GM19372 (cell line): Measurements from ENCODE around the gene DMXL2.
"Not testable (repeated sequence)": the region's sequence is repeated elsewhere in the genome, so short reads cannot be mapped to it uniquely, and the experiment has no call there.

Experiments
- ATAC-seq: cut with Tn5 transposase; IDR thresholded peaks from one replicate; pipeline ENCODE4 v1.9.1; 2021; ENCODE audit warnings: mild to moderate bottlenecking, low read depth, moderate library complexity; ENCODE audit not compliant: unreplicated experiment

Gene DMXL2

DNA sequence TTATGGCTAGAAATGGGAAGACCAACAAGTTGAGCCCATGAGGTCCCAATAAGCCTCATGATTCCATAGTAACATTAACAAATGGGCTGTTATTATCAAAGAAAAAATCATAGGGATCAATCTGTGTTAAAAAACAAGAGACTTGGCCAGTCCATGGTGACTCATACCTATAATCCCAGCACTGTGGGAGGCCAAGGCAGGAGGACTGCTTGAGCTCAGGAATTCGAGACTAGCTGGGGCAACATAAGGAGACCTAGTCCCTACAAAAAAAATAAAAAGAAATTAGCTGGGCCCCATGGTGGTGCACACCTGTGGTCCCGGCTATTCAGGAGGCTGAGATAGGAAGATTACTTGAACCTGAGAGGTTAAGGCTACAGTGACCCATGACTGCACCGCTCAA is 124.8 kb downstream of the DMXL2 start:
- ATAC-seq, result no peak

DNA sequence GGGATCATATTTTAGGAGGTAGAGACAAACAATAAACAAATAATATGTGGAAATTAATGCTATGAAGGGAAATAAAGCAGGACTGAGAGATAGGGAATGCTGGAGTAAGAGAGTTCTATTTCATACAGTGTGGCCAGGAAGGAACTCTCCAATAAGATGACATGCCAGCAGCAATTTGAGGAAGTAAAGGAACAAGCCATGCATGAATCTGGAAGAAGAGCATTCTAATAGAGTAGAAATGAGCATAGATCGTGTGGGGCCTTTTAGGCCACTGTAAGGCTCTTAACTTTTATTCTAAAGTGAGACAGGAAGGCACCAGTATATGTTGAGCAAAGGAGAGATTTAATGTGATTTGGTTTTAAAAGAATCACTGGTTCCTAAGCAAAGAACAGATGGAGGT is 126.3 kb downstream of the DMXL2 start:
- ATAC-seq, result no peak

DNA sequence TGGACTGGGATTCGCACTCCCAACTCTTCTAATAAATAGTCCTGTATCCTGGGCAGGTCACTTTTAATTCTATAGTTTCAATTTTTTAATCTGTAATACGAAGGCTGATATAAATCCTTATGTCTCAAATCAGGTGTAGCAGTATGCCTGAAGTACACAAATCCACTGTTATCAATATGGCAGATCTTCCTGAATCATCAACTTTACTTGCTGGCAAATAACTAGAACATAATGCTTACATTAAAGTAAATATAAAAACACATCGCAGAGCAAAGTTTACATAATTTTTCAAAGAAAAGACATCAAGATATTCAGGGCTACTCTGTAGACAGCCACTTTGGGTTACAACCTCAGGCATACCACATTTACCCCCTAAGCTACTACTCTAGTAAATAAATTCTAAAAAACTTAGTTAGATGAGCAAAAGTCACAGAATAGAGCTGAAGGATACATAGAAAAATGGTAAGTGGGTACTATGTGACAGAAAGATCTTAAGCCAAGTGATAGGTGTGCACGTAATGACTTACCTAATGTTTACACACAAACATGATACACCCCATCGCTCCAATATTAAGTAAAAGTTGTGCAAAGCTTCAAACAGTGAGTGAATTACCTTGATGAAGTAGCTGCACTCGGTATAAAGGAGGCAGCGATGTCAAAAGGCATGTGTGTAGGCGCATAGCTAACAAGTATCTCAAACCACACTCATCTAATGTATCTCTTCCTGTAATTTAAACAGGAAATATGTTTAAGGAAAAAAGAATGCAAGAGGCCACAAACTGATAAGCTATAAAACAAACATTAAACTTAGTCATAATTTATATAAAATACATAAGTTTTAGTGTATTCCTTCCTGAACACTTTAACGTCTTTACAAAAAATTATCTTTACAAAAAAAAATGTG is 127.9 kb downstream of the DMXL2 start:
- no peak for ATAC-seq

DNA sequence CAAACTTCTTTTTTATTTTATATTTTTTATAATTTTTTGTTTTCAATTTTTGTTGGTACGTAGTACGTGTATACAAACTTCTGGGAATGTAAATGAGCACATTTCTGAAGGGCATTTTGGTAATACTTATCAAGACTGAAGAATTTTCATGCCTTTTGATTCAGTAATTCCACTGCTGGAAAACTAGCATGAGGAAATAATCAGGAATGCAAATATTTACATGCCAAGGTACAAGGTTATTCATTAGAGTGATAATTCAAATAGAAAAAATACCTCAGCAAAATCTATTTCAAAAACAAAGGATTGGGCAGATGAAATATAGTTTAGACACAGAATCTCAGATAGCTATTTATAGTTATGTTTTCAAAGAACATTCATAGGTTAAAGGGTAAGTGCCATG is 128.7 kb downstream of the DMXL2 start:
- no peak for ATAC-seq

DNA sequence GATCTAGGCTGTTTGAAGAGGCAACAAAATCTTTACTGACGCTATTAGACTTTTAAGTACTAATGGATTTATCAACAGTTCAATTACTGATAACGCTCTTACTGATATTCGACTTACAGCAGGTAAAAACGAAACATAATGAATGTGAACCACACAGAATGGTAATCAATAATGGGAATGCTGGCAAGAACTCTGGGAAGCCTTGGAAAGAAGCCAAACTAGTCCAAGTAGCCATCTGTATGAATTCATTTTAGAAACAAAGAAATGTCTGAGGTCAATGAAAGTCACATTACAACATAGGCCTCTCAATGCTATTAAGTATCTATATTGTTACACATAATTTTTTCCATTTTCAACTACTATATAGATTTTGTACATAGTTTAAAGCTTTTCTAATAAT is 130.0 kb downstream of the DMXL2 start:
- ATAC-seq, result no peak

DNA sequence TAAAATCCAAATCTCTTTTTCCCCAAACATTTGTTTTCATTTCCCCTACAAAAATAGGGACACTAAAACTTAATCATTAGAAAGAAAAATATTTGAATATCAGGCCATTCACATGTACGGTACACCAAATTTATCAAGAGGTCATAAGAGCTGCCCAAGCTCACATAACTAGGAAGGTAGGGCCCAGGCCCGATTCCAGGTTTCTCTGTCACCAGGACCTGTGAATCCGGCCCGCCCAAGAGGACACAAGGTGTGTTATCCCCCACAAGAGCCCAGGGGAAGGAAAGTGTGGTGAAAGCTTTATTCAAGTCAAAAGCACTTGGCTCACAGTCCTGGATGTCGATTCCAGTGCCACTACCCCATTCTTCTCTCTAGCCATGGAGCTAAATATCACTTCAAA is 130.6 kb downstream of the DMXL2 start:
- no peak for ATAC-seq

DNA sequence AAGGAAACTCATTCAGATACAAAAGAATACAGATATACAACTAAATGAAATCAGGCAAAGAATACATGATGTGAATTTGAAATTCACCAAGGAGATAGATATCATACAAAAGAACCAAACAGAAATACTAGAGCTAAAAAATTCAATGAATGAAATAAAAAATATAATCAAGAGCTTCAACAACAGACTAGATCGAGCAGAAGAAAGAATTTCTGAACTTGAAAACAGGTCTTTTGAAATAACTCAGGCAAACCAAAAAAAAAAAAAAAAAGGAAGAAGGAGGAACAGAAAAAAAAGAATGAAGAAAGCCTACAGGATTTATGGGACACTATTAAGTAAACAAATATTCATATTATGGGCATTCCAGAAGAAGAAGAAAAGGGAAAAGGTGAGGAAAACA is 137.8 kb downstream of the DMXL2 start:
- ATAC-seq, result no peak

DNA sequence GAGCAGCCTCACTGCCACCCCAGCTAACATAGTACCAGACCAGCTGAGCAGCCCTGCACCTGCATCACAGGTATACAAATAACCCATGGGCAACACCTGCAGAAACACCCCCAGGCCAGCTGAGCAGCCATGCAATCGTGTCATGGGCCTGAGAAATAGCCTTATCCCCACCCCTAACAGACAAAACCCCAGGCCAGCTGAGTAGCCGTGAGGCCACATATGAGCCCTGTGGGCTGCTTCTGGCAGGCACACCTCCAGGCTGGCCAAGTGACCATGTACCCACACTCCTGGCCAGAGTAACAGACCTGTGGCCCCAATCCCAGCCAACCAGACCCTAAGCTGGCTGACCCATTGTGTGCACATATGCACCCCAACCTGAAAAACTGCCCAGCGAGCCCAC is 138.6 kb downstream of the DMXL2 start:
- ATAC-seq, result no peak

DNA sequence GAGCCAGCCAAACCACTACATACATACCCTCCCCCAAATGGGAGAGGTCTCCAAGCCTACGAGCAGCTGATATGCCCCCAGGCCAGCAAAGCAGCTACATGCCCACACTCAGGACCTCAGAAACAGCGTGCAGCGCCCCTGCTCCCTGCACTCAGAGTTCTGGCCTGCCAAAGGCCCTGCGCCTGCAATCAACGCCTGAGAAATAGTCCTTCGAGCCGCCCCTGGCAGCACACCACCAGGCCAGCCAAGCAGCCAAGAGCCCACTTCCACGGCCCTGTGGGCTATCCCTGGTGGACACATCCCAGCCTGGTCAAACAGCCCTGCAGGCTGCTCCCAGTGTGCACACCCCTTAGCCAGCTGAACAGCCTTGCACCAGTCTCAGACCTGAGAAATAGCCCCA is 139.1 kb downstream of the DMXL2 start:
- ATAC-seq, result no peak

DNA sequence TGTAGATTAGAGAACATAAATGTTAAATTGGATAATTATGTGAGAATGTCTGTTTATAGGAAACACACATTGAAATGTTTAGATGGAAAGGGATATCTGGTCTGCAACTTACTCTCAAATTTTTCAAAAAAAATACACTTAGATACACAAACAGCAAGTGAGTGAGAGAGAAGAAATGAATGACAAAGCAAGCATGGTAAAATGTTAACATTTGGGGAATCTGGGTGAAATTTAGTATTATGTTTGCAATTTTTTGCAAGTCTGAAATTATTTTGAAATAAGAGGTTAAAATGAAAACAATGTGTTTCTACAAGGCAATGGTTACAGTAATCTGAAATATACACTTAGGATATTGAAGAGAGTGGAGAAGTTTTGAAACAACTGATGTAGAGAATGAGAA is 146.8 kb downstream of the DMXL2 start:
- ATAC-seq, result no peak

DNA sequence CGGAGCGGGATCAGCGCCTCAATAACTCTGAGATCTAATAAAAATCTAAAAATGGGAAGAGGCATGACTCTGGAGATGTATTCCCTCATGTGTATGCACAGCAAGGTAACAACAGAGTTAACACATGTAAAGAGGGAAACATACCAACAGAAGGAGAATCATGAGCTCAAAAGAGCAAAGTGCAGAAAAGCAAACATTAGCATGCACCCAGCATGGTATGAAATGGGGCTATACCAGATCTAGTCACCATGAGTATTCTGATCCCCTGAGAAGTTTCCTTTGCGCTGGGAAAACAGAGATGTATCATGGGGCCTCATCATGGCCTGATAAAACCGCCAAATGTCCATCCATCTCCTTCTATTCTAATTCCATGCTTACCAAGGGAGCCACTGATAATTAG is 152.1 kb downstream of the DMXL2 start:
- no peak for ATAC-seq

DNA sequence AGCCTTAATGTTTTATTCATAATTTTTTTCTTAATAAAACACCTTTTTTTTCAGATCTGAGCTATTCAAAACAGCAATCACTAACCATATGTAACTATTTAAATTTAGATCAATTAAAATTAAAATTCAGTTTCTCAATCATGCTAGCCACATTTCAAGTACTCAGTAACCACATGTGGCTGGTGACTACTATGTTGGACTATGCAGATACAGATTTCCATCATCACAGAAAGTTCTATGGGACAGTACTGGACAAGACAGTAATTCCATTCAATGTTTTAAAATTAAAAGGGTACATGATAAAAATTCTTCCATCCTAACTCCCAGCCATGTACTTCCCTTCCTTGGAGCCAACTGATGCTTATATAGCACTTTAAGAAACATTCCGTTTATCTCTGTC is 161.8 kb downstream of the DMXL2 start:
- ATAC-seq, result no peak

DNA sequence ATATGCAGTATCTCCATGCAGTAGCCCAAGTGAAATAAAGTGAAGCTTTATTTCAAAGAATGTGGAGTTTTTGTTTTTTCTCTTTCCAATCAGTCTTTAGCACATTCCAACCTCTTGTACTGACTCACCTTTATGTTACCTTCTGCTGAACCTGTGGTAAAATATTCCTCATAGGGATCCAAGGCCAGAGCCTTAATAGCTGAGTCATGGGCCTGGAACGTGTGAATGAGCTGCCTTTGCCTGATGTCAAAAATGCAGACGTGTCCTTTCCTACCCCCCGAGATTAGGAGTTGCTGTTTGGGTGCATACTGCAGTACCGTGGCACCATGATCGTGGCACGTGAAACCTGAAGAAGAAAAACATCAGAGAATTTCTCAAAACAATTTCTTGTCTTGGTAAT is 172.6 kb downstream of the DMXL2 start:
- no peak for ATAC-seq

DNA sequence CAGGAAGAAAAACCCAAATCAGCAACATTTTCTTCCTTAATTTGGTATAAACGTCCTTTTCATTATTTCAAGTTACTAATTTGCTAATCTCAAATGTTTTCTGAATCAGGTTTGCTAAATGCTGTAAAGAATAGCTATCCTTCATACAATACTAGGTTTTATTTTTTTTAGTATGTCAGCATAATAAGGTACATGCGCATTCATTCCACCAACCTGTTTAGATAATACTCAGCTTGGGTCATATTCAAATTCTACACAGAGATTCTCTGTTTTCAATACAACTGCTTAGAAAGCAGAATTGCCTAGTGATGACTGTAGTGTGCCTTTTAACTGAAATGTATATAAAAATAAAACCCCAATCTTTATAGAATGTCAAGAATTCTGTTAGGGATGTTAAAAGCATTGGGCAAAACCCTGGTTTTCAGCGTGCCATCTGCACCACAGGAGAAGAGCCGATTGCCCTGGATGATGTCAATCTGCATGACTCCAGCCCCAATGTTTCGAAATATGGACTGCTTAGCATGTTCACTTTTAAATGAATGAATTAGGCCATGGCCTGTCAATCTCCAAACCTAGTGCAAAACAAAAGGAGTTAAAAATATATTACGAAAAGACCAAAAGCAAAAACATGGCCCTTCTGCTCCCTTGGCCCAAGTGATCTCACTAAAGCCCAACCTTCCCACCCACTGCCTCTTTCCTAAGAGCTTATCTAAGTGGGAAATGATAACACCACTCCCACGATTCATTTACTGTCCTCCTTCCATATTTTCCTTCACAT is 173.8 kb downstream of the DMXL2 start:
- no peak for ATAC-seq

DNA sequence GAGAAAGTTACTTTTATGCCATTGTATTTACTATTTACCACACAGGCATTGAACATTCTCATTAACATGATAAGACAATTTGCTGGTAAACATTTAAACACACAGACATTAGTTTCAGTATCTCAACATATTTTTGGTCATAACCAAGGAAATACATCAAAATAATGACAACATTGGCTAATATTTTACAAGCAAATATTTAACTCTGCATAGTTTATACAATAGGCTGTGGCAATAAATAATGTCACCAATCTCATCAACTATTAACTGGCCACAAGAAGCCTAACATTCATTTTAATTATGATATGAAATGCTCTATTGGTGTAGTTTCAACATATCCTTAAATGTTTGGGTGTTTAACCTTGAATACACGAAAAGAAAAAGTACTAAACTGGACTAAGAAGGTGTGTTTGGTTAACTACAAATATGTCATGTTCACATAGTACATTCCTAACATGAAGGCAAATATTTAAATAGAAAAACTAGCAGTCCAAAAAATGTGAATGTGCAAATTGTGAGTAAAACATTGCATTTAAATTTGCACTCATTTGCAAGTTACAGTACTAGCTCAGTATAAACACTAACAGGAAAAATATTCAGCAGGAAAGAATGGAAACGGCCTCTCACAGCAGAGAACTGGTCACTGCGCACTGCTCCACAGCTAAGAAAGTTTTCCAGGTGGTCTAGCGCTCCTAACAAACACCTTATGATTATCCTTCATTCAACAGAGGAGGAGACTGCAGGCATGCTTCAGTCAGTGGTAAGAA is 174.5 kb downstream of the DMXL2 start:
- ATAC-seq, result no peak

DNA sequence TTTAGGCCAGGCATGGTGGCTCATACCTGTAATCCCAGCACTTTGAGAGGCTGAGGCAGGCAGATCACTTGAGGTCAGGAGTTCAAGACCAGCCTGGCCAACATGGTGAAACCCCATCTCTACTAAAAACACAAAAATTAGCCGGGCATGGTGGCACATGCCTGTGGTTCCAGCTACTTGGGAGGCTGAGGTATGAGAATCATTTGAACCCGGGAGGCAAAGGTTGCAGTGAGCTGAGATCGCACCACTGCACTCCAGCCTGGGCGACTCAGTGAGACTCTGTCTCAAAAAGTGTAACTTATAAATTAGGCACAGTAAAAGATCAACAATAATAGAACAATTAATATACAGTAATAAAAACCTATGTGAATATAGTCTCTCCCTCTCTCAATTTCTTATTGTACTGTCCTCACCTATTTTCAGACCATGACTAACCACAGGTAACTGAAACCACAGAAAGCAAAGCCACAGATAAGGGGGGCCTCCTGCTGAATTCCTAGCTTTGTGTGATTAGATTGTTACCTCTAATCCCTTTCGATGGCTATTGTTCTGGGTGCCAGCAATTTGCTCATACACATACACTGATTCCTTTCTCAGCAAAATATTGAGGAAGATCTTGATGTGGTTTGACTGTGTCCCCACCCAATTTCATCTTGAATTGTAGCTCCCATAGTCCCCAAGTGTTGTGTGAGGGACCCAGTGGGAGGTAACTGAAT is 176.4 kb downstream of the DMXL2 start:
- not testable (repeated sequence) for ATAC-seq

DNA sequence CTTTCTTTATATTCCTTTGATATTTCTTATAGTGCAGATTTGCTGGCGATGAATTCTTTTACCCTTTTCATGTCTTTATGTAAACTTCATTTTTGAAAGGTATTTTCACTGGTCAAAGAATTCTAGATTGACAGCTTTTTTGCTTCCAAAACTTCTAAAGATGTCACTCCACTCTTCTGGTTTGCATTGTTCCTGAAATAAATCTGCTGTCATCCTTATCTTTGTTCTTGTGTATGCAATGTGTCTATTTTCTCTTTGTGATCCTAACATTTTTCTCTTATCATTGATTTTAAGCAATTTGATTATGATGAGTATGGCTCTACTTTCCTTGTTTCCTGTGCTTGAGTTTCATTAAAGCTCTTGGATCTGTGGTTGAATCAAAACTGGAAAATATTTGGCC is 177.8 kb downstream of the DMXL2 start:
- no peak for ATAC-seq

DNA sequence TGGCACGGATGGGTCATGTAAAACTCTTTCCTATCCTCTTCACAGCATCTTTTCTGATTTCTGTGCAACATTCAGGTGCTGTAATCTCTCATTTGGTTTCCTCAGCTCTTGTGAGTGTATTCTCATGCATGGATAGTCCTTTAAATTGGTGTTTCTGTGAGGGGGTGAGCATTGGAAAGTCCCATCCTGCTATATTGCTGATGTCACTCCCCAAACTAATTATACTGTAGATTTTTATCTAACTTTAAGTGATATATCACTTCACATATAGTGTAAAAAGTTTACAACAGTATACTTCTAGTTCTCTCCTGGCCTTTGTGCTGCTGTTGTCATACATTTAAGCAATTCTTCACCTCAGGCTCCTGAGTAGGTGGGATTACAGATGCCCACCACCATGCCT is 178.5 kb downstream of the DMXL2 start:
- ATAC-seq, result no peak

DNA sequence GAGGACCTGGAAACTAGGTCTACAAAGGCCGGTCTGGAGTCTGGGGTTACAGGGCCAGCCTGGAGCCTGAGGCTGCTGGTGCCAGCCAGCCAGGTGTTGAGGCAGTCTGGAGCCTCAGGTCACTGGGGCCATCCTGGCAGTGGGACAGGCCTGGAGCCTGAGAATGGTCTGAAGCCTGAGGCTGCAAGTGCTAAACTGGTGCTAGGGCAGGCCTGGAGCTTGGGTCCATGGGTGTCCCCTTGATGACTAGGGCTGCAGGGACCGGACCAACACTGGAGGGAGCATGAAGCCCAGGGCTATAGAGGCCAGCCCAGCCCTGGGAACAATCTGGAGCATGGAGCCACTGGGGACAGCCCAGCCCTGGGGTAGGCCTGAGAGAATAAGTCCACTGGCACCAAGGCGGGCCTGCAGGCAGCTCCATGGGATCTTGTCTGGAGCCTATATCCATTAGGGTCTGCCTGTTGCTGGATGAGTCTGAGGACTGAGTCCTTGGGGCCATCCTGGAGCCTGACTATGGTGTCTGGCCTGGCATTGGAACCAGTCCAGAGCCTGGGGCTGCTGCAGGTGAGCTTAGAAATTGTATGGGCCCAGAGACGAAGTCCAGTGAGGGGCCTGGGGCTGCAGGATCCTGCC is 179.2 kb downstream of the DMXL2 start:
- no peak for ATAC-seq

DNA sequence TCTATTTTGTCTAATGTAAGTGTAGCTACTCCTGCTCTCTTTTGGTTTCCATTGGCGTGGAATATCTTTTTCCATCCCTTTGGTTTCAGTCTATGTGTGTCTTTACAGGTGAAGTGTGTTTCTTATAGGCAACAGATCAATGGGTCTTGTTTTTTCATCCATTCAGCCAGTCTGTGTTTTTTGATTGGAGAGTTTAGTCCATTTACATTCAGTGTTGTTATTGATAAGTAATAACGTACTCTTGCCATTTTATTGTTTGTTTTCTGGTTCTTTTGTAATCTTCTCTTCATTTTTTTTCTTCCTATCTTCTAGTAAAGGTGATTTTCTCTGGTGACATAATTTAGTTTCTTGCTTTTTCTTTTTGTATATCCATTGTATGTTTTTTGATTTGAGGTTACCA is 184.0 kb downstream of the DMXL2 start:
- ATAC-seq, result no peak
